IPS-NIHi7 (cell line): ENCODE results near the gene CRY2.
A peak's percentile ranks its signal among the peaks of the same experiment; 100 is the strongest.

Experiments used
- DNase-seq: peaks from one replicate; pipeline ENCODE4 v3.0.0; 2012; ENCODE audit warnings: mixed read lengths; ENCODE audit errors: extremely low spot score

CRY2 gene

GRCh38 chr11:45847911-45848316 is 639 bp downstream of the CRY2 start:
- peak; percentile 58 for DNase-seq

GRCh38 chr11:45848654-45849081 is 1.4 kb downstream of the CRY2 start:
- DNase-seq, result no peak

DNA sequence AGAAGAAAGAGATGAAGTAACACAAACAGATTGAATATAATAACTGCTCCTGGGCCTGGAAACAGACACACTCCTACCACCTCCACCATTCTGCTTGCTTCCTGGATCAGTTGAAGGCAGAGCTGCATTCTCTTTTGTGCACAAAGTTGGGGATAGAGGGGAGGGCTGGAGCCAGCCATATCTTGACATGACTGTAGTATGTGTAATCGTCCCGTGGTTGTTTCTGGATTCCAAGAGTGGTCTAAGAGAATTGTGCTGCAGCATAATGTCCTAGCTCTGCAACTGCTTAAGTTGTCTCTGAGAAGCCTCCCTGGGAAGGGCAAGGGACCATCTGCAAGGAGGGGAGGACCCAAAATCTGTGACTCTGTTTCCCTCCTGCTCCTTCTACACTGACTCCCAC is 3.2 kb downstream of the CRY2 start:
- DNase-seq, result no peak

- no peak for DNase-seq
Observed at GRCh38 chr11:45851228-45851627, 4.0 kb downstream of the CRY2 start.

DNA sequence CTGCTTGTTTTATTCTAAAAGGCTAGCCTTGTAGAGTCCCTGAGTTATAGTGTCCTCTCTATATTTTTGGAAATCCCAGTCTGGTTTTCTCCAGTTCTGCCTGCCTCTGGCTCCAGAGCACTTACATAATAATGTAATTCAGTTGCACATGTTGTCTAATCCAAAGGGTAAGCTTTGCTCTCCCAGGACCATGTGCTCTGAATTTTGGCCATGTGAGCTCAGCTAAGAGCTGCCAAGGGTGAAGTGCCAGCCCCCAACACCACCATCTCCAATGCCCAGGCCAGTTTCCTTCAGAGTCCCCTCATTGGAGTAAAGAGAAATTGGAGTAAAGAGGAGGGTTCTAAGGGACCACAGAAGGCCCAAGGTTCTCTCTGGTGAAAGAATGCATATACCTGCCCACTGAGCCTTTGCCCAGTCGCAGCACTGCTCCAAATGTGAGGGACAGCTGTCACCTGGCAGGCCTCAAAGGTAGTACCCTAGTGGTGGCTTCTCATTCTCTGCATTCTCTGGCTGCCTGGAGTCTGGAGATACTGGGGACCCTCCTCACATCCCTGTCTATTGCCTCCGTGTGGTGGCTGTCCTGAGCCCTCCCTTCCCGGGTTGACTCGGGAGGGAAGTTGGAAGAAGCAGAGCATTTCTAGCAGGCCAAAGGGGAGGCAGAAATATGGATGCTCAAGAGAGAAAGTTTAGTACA is 4.9 kb downstream of the CRY2 start:
- peak; percentile 38 for DNase-seq

- peak; percentile 72 for DNase-seq
Observed at GRCh38 chr11:45852712-45853101, 5.4 kb downstream of the CRY2 start.

GRCh38 chr11:45853332-45854219 is 6.3 kb downstream of the CRY2 start:
- no peak for DNase-seq

DNA sequence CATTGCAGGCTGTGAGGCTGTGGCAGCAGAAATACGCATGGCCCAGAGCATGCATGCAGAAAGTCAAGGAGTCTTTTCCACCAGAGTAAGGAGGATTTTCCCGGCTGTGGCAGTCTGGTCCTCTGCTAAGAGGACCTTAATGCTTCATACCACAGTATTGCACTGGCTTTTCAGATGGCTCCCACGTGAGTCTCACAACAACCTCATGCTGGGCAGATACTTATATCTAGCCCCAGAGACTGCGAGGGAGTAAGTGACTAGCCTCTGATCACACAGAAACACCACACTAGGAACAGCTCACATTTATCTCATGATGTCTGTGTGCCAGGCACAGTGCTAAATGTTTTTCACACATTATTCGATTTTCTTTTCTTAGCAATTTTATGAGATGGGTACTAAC is 8.0 kb downstream of the CRY2 start:
- DNase-seq, result no peak

GRCh38 chr11:45856044-45856468 is 8.8 kb downstream of the CRY2 start:
- no peak for DNase-seq

DNA sequence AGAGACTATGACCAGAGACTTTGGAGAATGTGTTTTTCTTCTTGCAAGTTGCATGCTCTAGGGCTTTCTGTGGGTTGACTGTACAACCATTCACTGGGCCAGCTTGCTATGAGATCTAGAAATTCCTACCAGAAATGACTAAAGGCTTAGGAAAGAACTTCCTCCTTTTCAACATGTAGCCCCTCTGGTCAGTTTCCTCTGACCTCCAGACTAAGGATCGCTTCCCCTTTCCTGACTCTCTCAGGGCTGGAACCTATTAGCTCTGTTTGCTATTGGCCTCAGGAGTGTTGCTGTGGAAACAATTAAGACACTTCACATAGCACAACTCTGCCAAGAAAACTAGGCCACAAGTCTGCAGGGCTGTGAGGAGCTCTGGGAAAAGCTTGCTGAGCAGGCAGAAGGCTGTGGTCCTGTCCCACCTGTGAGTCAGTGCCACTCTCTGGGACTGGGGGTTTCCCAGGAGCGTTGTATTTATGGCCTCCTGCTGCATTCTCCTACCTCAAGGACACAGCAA is 10.7 kb downstream of the CRY2 start:
- no peak for DNase-seq

DNA sequence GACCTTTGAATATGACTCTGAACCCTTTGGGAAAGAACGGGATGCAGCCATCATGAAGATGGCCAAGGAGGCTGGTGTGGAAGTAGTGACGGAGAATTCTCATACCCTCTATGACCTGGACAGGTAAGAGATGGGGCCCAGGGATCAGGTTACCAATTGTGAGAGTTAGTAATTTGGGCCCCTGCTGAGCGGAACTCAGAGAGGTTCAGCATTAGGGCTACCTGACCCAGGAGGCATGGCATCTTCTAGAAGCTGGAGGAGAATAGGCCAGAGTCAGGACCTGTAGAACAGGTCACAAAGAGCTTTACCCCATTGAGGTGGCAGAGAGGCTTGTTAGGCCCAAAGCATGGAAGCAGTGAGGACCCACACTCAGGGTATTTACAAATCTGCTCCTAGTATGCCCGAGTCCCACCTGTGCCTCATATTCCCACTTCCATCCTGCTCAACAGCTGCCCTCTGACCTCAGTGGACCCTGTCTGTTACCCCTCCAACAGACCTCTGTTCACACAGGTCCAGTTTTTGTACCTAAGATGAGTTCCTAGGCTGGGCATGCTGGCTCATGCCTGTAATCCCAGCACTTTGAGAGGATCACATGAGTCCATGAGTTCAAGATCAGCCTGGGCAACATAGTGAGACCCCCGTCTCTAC is 11.6 kb downstream of the CRY2 start:
- no peak for DNase-seq

DNA sequence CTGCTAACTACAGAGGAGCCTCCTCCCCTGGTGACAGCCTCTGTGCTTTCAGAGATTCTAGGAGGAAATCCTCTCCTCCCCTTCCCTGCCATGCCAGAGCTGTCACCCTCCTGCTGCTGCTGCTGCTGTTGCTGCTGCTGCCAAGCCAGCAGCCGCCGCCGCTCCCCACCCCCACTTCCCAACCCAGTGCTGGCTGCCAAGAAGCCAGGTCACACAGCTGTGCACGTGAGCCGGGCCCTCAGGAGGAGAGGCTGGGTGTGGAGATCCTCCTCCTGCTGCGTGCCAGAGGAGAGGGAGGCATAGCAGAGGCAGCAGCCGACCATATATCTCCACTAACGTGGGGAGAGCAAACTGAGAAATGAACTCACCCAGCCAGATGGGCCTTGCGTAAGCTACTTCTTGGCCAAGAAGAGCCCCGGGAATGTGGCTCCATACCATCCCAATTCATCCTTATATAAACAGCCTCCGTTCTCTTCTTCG is 12.4 kb downstream of the CRY2 start:
- DNase-seq, result peak; percentile 63

DNA sequence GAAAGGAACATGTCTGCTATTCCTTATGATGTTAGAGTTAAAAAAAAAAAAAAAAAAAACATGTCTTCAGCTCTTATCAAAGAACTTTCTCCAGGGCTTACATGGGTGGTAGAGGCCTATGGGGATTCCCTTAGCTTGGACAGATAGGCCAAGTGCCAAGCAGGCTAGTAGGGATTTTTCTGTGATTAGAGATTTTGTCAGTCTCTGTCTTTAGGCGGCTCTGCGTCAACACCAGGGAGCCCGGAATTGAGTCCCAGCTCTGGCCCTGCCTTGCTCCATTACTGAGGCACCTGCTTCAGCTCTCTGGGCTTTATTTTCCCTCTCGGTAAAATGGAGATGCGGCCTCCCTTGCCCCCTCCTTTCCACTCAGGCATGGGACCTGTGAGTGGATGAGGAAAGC is 13.1 kb downstream of the CRY2 start:
- no peak for DNase-seq

GRCh38 chr11:45860764-45861510 is 13.7 kb downstream of the CRY2 start:
- no peak for DNase-seq

DNA sequence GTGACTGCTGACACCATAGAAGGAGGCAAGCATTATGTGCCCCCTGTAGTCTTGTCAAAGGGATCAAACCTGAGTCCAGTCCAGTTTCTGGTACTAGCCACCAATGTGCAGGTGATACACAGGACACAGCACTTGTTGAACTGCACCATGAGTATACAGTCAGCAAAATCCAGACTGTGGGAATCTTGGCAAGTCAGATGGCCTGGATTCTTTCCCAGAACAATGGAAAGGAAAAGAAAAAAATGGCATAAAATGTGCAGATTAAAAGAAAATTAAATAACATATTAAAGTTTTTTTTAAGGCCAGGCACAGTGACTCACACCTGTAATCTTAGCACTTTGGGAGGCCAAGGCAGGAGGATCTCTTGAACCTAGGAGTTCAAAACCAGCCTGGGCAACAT is 16.8 kb downstream of the CRY2 start:
- DNase-seq, result no peak

- no peak for DNase-seq
Observed at GRCh38 chr11:45869551-45869950, 22.3 kb downstream of the CRY2 start.

DNA sequence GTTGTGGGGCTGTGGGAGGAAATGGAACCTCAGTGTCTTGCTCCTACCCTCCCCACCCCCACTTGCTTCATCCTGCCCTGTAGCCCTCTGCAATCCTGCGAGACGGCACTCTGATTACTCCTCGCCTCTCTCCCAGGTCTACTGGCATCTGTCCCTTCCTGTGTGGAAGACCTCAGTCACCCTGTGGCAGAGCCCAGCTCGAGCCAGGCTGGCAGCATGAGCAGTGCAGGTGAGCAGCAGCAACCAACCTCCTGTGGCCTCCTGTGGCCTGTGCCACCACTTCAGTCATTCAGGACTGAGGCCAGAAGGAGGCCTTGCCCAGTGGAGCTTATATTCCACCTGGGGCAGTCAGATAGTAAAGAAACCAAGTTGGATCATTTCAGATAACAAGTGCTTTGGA is 23.4 kb downstream of the CRY2 start:
- no peak for DNase-seq

DNA sequence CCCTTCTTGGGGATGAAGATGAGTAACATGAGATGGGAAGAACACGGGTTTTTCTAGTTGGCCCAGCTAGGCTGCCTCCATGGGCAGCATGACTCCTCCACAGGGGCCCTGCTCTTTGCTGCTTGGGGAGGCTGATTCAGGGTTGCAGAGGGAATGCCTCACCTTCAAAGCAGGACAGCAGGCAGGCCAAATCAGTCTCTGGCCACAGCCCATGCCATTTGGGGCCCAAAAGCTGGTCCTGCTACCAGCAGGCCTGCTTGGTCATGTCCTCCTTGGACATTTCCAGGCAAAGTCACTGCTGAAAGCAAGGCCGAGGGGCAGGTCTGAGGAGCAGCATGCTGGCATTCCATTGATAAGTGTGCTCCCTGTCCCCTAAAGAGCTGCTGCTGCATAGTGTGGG is 24.4 kb downstream of the CRY2 start:
- DNase-seq, result no peak

DNA sequence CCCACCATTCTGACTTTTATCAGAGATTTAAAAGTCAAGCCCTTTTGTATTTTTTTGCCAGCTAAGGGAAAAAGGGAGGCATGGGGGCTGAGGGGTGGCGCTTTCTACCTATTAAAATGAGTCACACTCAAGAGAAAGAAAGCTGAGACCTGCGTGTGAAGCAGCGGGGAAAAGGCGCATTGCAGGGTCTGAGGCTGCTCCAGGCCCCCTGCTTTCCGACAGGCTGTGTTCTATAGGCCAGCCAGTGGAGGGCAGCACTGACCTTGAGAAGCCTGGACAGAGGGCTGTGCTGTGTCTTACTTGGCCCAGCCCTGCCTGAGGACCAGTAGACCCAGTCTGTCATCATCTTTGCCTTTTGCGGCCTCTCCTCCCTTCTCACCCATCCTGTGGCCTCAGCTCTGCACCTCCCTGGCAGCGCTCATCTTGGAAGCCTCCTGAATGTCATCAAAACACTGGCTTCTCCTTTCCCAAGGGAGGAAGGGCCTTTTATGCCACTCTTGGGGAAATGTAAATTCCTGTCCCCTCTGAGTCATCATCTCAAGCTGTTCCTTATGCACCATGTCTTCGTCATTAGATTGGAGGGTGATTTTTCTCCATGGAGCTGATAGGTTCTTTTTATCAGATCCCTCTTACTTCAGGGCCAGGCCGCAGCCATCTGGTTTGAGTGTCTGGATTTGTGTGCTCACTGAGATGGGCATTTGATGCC is 25.5 kb downstream of the CRY2 start:
- peak; percentile 95 for DNase-seq

GRCh38 chr11:45876401-45876800 is 29.1 kb downstream of the CRY2 start:
- no peak for DNase-seq

GRCh38 chr11:45877221-45877620 is 29.9 kb downstream of the CRY2 start:
- DNase-seq, result no peak
